ENCODE measurements around the gene IFIT2.

DNA sequence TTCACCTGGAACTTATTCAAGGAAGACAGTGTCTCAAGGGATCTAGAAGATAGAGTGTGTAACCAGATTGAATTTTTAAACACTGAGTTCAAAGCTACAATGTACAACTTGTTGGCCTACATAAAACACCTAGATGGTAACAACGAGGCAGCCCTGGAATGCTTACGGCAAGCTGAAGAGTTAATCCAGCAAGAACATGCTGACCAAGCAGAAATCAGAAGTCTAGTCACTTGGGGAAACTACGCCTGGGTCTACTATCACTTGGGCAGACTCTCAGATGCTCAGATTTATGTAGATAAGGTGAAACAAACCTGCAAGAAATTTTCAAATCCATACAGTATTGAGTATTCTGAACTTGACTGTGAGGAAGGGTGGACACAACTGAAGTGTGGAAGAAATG lies 36.9 kb downstream of the IFIT2 start:
- TF ChIP-seq, protein P1, sequence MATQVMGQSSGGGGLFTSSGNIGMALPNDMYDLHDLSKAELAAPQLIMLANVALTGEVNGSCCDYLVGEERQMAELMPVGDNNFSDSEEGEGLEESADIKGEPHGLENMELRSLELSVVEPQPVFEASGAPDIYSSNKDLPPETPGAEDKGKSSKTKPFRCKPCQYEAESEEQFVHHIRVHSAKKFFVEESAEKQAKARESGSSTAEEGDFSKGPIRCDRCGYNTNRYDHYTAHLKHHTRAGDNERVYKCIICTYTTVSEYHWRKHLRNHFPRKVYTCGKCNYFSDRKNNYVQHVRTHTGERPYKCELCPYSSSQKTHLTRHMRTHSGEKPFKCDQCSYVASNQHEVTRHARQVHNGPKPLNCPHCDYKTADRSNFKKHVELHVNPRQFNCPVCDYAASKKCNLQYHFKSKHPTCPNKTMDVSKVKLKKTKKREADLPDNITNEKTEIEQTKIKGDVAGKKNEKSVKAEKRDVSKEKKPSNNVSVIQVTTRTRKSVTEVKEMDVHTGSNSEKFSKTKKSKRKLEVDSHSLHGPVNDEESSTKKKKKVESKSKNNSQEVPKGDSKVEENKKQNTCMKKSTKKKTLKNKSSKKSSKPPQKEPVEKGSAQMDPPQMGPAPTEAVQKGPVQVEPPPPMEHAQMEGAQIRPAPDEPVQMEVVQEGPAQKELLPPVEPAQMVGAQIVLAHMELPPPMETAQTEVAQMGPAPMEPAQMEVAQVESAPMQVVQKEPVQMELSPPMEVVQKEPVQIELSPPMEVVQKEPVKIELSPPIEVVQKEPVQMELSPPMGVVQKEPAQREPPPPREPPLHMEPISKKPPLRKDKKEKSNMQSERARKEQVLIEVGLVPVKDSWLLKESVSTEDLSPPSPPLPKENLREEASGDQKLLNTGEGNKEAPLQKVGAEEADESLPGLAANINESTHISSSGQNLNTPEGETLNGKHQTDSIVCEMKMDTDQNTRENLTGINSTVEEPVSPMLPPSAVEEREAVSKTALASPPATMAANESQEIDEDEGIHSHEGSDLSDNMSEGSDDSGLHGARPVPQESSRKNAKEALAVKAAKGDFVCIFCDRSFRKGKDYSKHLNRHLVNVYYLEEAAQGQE (IDR thresholded peaks at IDR 0.05; ENCODE audit: insufficient read depth in 1 of 2, low read depth in 2 of 2, low read length in 2 of 2) = no peak
- TF ChIP-seq POLR2AphosphoS5 (IDR thresholded peaks at IDR 0.05; ENCODE audit: low read depth, low read length) (no peak), SIN3A (IDR thresholded peaks at IDR 0.05; ENCODE audit: borderline replicate concordance, insufficient read depth, low read length) (no peak)

Measured in PFSK-1 (cell line).